Lower leg skin (tissue), 4 donors: ENCODE data around the gene DTX2. TPM values are rescaled to one million over a fixed set of nuclear protein-coding genes. Genes with fewer than 3 reads are reported as not detected.
"Not testable (repeated sequence)": the region's sequence is repeated elsewhere in the genome, so short reads cannot be mapped to it uniquely, and the experiment has no call there.

ENCODE experiments used
- DNase-seq, 2 donors: peaks; one replicate each; pipeline ENCODE4 v3.0.0-alpha.2; 2019; ENCODE audit warnings: low spot score in 2 of 2
- H3K4me3 ChIP-seq: fragments of 200-600 bp; sonication (generic); 2 replicates; pipeline ENCODE4 v1.5.1; 2017; ENCODE audit warnings: mild to moderate bottlenecking, low read depth; ENCODE audit not compliant: poor library complexity, severe bottlenecking
- POLR2A ChIP-seq, 2 donors: fragments of 450-650 bp; IDR thresholded peaks; one replicate each; pipeline ENCODE4 v1.6.1; 2016 to 2017; ENCODE audit warnings: antibody characterized with exemption in 2 of 2, mild to moderate bottlenecking in 1 of 2, moderate library complexity in 1 of 2
- WGBS, 2 donors: methylation state at CpG; one replicate each; pipeline ENCODE4 v1.1.5; 2018; 5-methylcytosine and 5-hydroxymethylcytosine counted together
- intact Hi-C: fragments of 100-400 bp; cut with DNase I; formaldehyde crosslinking; loops from one replicate; pipeline ENCODE4 v1.15.0; 2023; ENCODE audit warnings: low total_unique reads
- total RNA-seq, 4 donors: library from RNA; depleted of rRNA; stranded (reverse); fragments of >200 nt; gene quantifications; one replicate each; pipeline ENCODE4 v1.1.0, GENCODE V29; 2016
- TF ChIP-seq, protein P1 (sequence below), 3 donors: fragments of 450-650 bp; IDR thresholded peaks; one replicate each; pipeline ENCODE4 v1.5.1; 2016; ENCODE audit warnings: antibody characterized with exemption in 3 of 3, mild to moderate bottlenecking in 3 of 3, moderate library complexity in 2 of 3

DTX2 gene
- total RNA-seq, 4 donors from 2014 or later, result 48.2 to 103 (median 57.7) TPM

DNA sequence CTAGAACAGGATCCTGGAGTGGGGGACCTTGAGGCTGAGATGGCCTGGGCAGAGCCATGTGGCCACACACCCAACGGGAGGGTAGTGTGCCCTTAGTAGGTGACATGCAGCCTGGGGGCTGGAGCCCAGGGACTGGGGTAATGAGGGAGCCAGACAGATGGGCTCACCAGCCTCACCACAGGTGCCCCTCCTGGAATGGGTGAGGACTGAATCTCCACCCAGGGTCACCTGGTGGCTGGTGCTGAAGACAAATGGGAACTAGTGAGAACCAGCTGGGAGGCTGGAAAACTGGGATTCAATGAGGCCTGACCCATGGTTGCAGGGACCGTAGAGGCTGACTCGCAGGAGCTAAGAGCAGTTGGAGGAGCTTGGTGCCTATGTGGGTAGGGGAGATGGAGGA is 30.7 kb upstream of the DTX2 start:
- H3K4me3 ChIP-seq, result no peak overlapping the region
- intact Hi-C loops, result no loop called here
- no peak for DNase-seq
- TF ChIP-seq, protein P1, sequence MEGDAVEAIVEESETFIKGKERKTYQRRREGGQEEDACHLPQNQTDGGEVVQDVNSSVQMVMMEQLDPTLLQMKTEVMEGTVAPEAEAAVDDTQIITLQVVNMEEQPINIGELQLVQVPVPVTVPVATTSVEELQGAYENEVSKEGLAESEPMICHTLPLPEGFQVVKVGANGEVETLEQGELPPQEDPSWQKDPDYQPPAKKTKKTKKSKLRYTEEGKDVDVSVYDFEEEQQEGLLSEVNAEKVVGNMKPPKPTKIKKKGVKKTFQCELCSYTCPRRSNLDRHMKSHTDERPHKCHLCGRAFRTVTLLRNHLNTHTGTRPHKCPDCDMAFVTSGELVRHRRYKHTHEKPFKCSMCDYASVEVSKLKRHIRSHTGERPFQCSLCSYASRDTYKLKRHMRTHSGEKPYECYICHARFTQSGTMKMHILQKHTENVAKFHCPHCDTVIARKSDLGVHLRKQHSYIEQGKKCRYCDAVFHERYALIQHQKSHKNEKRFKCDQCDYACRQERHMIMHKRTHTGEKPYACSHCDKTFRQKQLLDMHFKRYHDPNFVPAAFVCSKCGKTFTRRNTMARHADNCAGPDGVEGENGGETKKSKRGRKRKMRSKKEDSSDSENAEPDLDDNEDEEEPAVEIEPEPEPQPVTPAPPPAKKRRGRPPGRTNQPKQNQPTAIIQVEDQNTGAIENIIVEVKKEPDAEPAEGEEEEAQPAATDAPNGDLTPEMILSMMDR (IDR thresholded peaks at IDR 0.05), result no peak
- TF ChIP-seq POLR2A (IDR thresholded peaks at IDR 0.05), result no peak
- WGBS, 2 donors, result 96% methylated on average over 3 of the region's 3 CpGs

DNA sequence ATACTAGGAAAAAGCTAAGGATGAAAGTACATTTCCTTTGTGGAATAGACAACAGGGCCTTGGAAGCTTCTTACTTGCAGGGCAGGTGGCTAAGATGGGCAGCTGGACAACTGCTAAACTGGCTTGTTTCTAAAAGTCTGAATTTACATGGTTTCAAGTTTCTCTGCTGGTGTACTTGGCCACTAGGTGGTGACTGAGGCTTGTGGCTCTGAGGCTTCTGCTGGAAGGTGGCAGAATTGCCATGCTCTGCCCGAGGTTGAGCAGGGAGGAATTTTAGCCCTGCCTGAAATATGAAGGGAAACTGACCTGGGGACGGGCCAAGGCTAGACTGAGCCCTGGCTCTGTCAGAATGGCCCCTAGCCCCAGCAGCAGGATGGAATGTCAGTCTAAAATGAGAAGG is 23.6 kb upstream of the DTX2 start:
- 0 to 14% methylated on average over 1 to 2 of the region's 2 CpGs for WGBS, 2 donors
- peak; percentile 52 to 90 for DNase-seq
- H3K4me3 ChIP-seq, intact Hi-C loops: not testable (repeated sequence)

- H3K4me3 ChIP-seq, intact Hi-C loops: not testable (repeated sequence)
- WGBS, 2 donors, result 100% methylated on average over 1 of the region's 7 CpGs; no CpG with 5 or more reads in 1 of the 2 donors
- DNase-seq, result peak in 1 of 2 donors; percentile 54
Measured at GRCh38 chr7:76439120-76439888, 22.2 kb upstream of the DTX2 start.

GRCh38 chr7:76440404-76440803 is 21.1 kb upstream of the DTX2 start:
- DNase-seq, intact Hi-C loops: not testable (repeated sequence)
- WGBS, 2 donors, result 89 to 95% methylated on average over 3 to 4 of the region's 4 CpGs

DNA sequence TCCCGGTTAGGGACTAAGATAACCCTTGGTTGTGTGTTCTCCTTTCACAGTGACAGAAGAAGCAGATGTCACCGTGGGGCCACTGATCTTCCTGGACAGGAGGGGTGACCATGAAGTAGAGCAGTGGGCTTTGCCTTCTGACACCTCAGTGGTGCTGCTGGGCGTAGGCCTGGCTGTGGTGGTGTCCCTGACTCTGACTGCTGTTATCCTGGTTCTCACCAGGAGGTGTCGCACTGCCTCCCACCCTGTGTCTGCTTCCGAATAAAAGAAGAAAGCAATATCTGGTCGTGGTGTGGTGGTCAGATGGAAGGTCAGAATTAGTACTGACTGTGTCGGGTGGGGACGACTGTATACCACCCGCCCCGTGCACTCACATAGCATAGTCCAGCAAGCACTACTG is 19.7 kb upstream of the DTX2 start:
- H3K4me3 ChIP-seq, intact Hi-C loops, DNase-seq: not testable (repeated sequence)
- WGBS, 2 donors, result 60 to 100% methylated on average over 1 to 2 of the region's 10 CpGs

More at GRCh38 chr7:76440404-76440803, 21.1 kb upstream of the DTX2 start:
- not testable (repeated sequence) for H3K4me3 ChIP-seq

DNA sequence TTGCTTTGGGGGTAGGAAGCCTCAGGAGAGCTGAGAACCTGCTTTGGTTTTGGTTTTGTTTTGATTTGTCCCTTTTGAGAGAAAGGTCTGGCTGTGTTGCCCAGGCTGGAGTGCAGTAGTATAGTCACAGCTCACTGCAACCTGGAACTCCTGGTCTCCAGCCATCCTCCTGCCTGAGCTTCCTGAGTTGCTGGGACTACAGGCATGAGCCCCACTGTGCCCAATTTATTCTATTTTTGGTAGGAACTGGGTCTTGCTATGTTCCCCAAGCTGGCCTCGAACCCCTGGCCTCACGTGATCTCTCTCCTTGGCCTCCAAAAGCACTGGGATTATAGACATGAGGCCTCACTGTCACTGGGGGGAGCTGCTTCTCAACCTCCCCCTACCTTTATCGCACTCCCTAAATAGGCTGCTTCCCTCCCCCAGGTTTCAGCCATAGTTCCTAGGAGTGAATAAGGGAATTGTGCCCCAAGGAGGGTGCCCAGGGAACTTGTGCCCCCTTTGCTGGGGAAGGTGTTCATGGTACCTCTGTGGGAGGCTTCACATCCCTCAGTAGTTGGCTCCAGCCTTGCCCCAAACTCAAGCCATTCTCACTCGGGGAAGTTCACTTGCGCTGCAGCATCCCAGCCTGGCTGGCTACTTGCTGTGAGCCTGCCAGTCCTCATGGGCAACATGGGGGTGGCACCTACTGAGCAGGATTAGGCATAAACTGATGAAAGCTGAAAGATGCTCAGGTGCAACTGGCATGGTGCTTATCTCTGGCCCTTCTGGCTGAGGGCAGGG is 18.7 kb upstream of the DTX2 start:
- intact Hi-C loops, DNase-seq, H3K4me3 ChIP-seq: not testable (repeated sequence)
- WGBS, 2 donors, result 90 to 93% methylated on average over 2 to 5 of the region's 5 CpGs

DNA sequence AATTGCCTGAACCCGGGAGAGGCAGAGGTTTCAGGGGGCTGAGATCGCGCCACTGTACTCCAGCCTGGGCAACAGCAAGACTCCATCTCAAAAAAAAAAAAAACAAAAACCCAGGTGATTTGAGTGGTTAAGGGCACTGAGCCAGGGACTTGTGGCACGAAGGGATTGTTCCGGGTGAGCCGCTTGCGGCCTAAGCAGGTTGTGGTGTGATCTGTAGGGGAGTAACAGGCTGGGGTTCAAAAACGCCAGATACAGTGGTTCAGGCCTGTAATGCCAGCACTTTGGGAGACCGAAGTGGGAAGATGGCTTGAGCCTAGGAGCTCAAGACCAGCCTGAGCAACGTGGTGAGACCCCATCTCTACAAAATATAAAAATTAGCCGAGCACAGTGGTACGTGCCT is 17.7 kb upstream of the DTX2 start:
- WGBS, 2 donors, result 72 to 89% methylated on average over 7 to 10 of the region's 12 CpGs
- H3K4me3 ChIP-seq, intact Hi-C loops, DNase-seq: not testable (repeated sequence)

DNA sequence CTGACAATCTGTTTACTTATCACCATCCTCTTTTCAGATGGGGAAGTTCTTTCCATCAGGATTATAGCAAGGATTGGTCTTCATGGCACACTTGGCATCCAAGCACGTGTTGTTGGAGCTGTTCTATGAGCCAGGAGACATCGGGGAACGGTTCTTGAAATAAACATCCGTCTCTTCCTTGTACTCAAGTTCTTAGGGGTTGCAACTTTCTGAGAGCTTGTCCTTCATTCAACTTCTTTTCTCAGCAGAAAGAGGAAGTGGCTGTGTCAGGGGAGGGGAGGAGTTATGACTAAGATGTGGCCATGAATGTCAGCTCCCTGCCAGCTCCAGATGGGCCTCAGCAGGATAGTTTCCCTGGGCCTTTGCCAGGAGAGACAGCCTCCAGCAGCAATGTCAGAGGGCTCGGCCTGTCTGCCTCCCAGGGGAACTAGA is 15.9 kb upstream of the DTX2 start:
- intact Hi-C loops, H3K4me3 ChIP-seq: not testable (repeated sequence)
- DNase-seq, result peak in 1 of 2 donors; percentile 64
- whole genome bisulfite sequencing, 2 donors, result 0% methylated on average over 4 of the region's 5 CpGs

GRCh38 chr7:76457017-76457416 is 4.5 kb upstream of the DTX2 start:
- no CpG with 5 or more reads among the region's 4 CpGs for WGBS, 2 donors
- intact Hi-C loops, H3K4me3 ChIP-seq, DNase-seq: not testable (repeated sequence)

- intact Hi-C loops, H3K4me3 ChIP-seq: not testable (repeated sequence)
- peak in 1 of 2 donors; percentile 9 for DNase-seq
- WGBS, 2 donors, result 33 to 52% methylated on average over 1 to 2 of the region's 4 CpGs
Measured at GRCh38 chr7:76458504-76458903, 3.0 kb upstream of the DTX2 start.

DNA sequence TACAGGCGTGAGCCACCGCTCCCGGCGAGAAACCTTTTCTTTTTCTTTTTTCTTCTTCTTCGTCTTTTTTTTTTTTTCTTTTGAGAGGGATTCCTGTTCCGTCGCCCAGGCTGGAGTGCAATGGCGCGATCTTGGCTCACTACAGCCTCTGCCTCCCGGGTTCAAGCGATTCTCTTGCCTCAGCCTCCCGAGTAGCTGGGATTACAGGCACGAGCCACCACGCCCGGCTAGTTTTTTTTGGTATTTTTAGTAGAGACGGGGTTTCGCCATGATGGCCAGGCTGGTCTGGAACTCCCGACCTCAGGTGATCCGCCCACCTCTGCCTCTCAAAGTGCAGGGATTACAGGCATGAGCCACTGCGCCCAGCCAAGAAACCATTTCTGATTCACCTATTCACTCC is 742 bp upstream of the DTX2 start:
- DNase-seq, result peak in 1 of 2 donors; percentile 54
- H3K4me3 ChIP-seq, intact Hi-C loops: not testable (repeated sequence)
- 85 to 89% methylated on average over 14 of the region's 20 CpGs for WGBS, 2 donors

DNA sequence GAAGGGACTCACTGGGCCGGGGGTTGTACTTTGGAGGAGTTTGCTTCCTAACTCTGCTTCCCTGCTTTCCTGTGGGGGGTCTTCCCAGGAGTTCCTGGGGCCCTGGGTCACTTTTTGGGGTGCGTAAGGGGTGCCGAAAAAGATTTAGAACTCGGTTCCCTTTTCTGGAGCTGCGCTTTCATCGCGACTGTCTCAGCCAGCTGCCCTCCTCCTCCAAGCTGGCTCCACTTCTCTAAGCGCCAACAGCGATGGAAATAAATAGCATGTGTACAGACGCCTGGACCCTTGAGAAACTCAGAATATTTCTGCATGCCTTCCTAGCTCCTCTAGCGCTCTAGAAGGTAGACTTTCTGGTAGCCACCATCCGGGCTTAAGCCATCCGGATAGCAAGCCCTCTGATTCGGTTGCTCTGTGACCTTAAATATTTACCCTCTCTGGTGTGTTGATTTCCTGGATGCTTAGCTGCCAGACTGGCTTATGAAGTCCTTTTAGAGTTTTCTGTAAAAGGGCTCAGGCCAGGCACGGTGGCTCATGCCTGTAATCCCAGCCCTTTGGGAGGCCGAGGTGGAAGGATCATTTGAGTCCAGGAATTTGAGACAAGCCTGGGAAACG is 868 bp downstream of the DTX2 start:
- WGBS, 2 donors, result no CpG with 5 or more reads among the region's 17 CpGs
- intact Hi-C loops, H3K4me3 ChIP-seq, DNase-seq: not testable (repeated sequence)

- WGBS, 2 donors, result 73 to 79% methylated on average over 3 to 5 of the region's 5 CpGs
- peak in 1 of 2 donors; percentile 65 for DNase-seq
- intact Hi-C loops, H3K4me3 ChIP-seq: not testable (repeated sequence)
Measured at GRCh38 chr7:76464959-76465358, 3.5 kb downstream of the DTX2 start.
